Peyer's patch (tissue), 4 donors: ENCODE results near the gene YBX2. TPM values are rescaled to one million over a fixed set of nuclear protein-coding genes. Genes with fewer than 3 reads are reported as not detected.
"Not testable (repeated sequence)": the region's sequence is repeated elsewhere in the genome, so short reads cannot be mapped to it uniquely, and the experiment has no call there.

Source experiments
- DNase-seq, 3 donors: peaks; one replicate each; pipeline ENCODE4 v3.0.0-alpha.2; 2017 to 2019
- H3K27ac ChIP-seq, 4 donors: fragments of 200-600 bp; sonication (generic); one replicate each; pipeline ENCODE4 v1.5.1; 2016 to 2019
- H3K27me3 ChIP-seq, 2 donors: fragments of 200-600 bp; sonication (generic); one replicate each; pipeline ENCODE4 v1.5.1; 2019
- H3K36me3 ChIP-seq, 3 donors: fragments of 200-600 bp; sonication (generic); one replicate each; pipeline ENCODE4 v1.5.1; 2016 to 2019
- H3K4me1 ChIP-seq, 4 donors: fragments of 200-600 bp; sonication (generic); one replicate each; pipeline ENCODE4 v1.5.1; 2016 to 2019
- H3K4me3 ChIP-seq, 4 donors: fragments of 200-600 bp; sonication (generic); 1 replicate in 3 of 4; 2 replicates in 1 of 4; pipeline ENCODE4 v1.5.1; 2016 to 2019; ENCODE audit warnings: mild to moderate bottlenecking in 1 of 4
- H3K9me3 ChIP-seq, 4 donors: fragments of 200-600 bp; sonication (generic); one replicate each; pipeline ENCODE4 v1.5.1; 2016 to 2019; ENCODE audit warnings: mild to moderate bottlenecking in 1 of 4
- POLR2A ChIP-seq, 2 donors: fragments of 450-650 bp; IDR thresholded peaks; one replicate each; pipeline ENCODE4 v1.5.1; 2017; ENCODE audit warnings: antibody characterized with exemption in 2 of 2, mild to moderate bottlenecking in 2 of 2, moderate library complexity in 2 of 2
- total RNA-seq, 4 donors: library from RNA; depleted of rRNA; stranded (reverse); fragments of >200 nt; gene quantifications; one replicate each; pipeline ENCODE4 v1.1.0, GENCODE V29; 2016
- TF ChIP-seq, protein P1 (sequence below), 6 experiments: fragments of 450-650 bp in 4 of 6; fragments of 200-600 bp in 2 of 6; sonication (generic) in 1 of 6; IDR thresholded peaks; one replicate each; pipeline ENCODE4 v1.5.1; 2017 to 2019; ENCODE audit warnings: antibody characterized with exemption in 6 of 6, mild to moderate bottlenecking in 3 of 6, moderate library complexity in 1 of 6

Gene YBX2
- total RNA-seq, 4 donors from 2014 or later, result 20.7 to 70.0 (median 24.6) TPM

DNA sequence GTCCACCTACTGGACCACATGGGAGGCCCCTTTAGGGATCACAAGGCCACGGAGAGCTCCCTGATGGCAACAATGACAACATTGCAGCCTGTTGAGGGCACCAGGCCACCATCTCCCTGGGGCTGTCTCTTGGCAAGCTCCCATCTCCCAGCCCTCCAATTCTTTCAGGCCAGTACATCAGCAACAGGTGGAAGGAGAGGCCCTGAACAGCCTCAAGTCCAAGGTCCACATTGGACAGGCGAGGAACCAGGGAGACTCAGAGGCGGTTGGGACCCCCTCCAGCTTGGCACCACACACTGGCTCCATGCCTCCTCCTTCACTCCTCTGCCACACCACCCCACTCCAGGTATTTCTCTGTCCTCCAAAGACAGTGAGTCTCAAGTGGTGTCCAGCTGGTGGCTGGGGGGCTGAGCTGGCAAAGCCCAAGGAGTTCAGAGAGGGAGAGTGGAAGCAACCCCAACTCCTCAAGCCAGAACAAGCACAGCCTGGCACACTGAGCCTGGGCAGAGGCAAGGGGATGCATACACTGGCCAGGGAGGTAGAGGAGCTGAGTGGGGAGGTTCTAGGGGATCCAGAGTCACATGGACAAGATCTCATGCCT, 40.6 kb upstream of the YBX2 start:
- no peak for DNase-seq
- H3K9me3 ChIP-seq, result no peaks in the 10 kb centered on the region
- H3K36me3 ChIP-seq, result no peaks in the 10 kb centered on the region
- H3K4me1 ChIP-seq, result peaks cover 0 to 23% (median 14%) of the 10 kb centered on the region in 4 donors
- H3K27ac ChIP-seq, result peak overlapping the region in 1 of 4 donors; percentile 94
- no peaks in the 10 kb centered on the region for H3K27me3 ChIP-seq
- TF ChIP-seq POLR2A (IDR thresholded peaks at IDR 0.05), result no peak
- TF ChIP-seq, protein P1, sequence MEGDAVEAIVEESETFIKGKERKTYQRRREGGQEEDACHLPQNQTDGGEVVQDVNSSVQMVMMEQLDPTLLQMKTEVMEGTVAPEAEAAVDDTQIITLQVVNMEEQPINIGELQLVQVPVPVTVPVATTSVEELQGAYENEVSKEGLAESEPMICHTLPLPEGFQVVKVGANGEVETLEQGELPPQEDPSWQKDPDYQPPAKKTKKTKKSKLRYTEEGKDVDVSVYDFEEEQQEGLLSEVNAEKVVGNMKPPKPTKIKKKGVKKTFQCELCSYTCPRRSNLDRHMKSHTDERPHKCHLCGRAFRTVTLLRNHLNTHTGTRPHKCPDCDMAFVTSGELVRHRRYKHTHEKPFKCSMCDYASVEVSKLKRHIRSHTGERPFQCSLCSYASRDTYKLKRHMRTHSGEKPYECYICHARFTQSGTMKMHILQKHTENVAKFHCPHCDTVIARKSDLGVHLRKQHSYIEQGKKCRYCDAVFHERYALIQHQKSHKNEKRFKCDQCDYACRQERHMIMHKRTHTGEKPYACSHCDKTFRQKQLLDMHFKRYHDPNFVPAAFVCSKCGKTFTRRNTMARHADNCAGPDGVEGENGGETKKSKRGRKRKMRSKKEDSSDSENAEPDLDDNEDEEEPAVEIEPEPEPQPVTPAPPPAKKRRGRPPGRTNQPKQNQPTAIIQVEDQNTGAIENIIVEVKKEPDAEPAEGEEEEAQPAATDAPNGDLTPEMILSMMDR (IDR thresholded peaks at IDR 0.05), result no peak
- no peak overlapping the region for H3K4me3 ChIP-seq

DNA sequence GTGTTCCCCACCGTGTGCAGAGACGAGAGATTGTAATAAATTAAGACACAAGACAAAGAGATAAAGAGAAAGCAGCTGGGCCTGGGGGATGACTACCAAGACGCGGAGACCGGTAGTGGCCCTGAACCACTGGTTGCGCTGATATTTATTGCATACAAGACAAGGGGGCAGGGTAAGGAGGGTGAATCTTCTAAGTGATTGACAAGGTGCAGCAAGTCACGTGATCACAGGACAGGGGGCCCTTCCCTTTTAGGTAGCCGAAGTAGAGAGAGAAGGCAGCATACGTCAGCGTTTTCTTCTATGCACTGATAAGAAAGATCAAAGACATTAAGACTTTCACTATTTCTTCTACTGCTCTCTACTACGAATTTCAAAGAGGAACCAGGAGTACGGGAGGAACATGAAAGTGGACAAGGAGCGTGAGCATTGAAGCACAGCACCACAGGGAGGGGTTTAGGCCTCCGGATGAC, 38.2 kb upstream of the YBX2 start:
- Histone ChIP-seq H3K4me1 (peaks cover 0 to 29% (median 17%) of the 10 kb centered on the region in 4 donors), H3K27ac (peak overlapping the region in 3 of 4 donors; percentile 18 to 59 (median 29))
- DNase-seq, result peak in 2 of 3 donors; percentile 69 to 71
- H3K9me3 ChIP-seq, H3K4me3 ChIP-seq, H3K27me3 ChIP-seq, H3K36me3 ChIP-seq: not testable (repeated sequence)

DNA sequence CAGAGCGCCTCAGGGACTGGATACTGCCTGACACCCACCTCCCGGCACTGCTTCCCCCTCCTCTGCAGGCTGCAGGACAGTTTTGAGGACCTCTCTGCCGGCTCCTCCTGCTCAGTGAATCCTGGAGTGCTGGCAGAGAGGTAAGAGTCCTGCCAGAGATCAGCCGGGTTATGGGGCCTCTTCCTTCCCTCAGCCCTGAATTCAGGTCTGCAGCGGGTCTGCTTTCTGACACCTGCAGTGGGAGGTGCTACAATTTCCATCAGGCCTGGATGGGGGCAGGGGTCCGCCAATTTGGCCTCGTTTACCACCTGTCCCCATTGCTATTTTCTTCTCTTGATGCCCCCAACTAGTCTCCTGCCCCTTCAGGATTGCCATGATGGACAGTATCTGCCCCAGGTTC, 37.7 kb upstream of the YBX2 start:
- TF ChIP-seq, protein P1 (IDR thresholded peaks at IDR 0.05), result no peak
- TF ChIP-seq POLR2A (IDR thresholded peaks at IDR 0.05), result no peak
- H3K4me1 ChIP-seq, result peaks cover 0 to 26% (median 17%) of the 10 kb centered on the region in 4 donors
- H3K27ac ChIP-seq, result peak overlapping the region in 2 of 4 donors; percentile 29 to 59
- no peaks in the 10 kb centered on the region for H3K36me3 ChIP-seq
- H3K27me3 ChIP-seq, result no peaks in the 10 kb centered on the region
- no peaks in the 10 kb centered on the region for H3K9me3 ChIP-seq
- no peak overlapping the region for H3K4me3 ChIP-seq
- no peak for DNase-seq

DNA sequence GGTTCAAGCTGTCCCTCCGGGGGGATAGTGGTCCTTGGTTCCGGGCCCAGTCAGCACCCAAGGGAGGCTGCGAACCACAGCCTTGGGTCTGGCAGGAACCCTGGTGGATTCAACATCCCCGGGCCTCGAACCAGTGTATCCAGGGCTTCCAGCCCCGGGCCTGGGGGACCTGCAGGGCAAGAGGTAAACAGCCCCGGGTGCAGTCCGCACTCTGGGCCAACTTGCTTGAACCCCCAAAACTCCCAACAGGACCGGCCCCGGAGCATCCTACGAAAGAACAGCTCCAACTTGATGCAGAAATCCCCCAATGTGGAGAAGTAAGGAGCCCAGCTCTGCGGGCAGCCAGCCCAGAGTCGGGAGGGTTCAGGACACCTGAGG, 36.2 kb upstream of the YBX2 start:
- Histone ChIP-seq H3K27ac (peak overlapping the region; percentile 84 to 94 (median 90)), H3K4me3 (peak overlapping the region; percentile 69 to 94 (median 87)), H3K27me3 (no peaks in the 10 kb centered on the region), H3K4me1 (peaks cover 0 to 23% (median 15%) of the 10 kb centered on the region in 4 donors), H3K9me3 (no peaks in the 10 kb centered on the region), H3K36me3 (no peaks in the 10 kb centered on the region)
- DNase-seq, result no peak
- no peak for TF ChIP-seq POLR2A (IDR thresholded peaks at IDR 0.05)
- TF ChIP-seq, protein P1 (IDR thresholded peaks at IDR 0.05), result no peak

DNA sequence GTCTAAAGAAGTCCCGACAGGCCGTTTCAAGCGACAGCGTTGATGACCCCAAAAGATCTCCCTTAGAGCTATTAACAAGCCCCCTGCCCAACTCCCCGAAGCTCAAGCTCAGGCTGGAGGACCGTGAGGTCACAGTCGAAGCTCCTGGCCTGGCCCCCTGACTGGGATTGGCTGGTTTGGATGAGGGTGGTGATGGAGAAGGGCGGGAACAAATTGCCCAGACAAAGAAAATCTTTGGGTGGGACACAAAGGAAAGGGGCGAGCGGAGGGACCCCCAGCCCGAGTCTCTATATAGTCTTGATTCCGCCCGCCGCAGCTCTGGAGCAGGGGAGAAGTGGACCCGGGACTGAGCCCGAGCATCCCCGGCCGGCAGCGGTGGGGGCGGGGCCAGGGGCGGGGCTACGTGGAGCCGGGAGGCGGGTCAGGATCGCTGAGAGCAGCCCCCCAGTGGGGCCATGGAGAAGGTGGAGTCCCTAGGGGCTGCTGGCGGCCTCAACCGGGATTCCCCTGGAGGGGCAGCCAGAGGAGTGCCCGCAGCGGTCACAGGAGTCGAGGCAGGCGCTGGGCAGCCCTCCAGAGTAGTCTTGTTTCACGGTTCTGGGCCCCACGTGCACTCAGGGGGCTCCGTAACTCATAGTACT, 35.7 kb upstream of the YBX2 start:
- no peaks in the 10 kb centered on the region for H3K9me3 ChIP-seq
- no peaks in the 10 kb centered on the region for H3K27me3 ChIP-seq
- H3K4me3 ChIP-seq, result peak overlapping the region; percentile 69 to 94 (median 87)
- peak; percentile 80 to 89 (median 80) for DNase-seq
- TF ChIP-seq, protein P1 (IDR thresholded peaks at IDR 0.05), result no peak
- TF ChIP-seq POLR2A (IDR thresholded peaks at IDR 0.05), result no peak
- peak overlapping the region; percentile 84 to 94 (median 90) for H3K27ac ChIP-seq
- peaks cover 0 to 18% (median 12%) of the 10 kb centered on the region in 4 donors for H3K4me1 ChIP-seq
- peaks cover 0 to 5% (median 0%) of the 10 kb centered on the region in 3 donors for H3K36me3 ChIP-seq

DNA sequence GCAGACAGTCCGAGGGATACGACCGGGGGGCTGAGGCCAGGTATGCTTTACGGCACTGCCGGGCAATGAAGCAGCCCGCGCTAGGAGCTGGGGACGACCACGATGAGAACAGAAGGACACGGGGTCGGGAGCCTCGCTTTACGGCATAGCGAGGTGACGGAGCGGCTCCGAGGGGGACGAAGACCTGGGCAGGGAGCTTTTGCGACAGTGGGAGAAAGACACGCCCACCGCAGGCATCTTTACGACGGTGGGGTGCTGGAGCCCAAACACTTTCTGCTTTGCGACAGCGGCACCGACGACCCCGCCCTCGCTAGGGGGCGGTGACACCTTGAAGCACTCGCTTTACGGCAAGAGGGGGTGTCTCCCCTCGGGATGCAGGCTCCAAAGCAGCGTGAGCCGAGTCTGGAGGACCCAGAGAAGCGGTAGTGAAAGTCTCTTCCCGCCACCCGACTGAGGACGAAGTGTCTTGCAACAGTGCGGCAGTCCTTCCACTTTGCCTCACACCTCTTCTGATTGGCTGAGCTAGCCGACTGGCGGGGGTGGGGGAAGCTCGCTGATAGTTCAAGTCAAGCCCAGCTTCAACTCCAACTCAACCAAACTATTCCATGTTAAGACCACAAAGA, 35.0 kb upstream of the YBX2 start:
- Histone ChIP-seq H3K4me1 (peaks cover 0 to 18% (median 11%) of the 10 kb centered on the region in 4 donors), H3K9me3 (no peaks in the 10 kb centered on the region), H3K36me3 (peaks cover 0 to 11% (median 0%) of the 10 kb centered on the region in 3 donors), H3K27ac (peak overlapping the region; percentile 84 to 94 (median 90)), H3K4me3 (peak overlapping the region; percentile 69 to 94 (median 87)), H3K27me3 (no peaks in the 10 kb centered on the region)
- TF ChIP-seq POLR2A (IDR thresholded peaks at IDR 0.05), result peak; percentile 56 to 61
- TF ChIP-seq, protein P1 (IDR thresholded peaks at IDR 0.05), result peak in 1 of 6 experiments; percentile 17
- peak; percentile 97 to 99 (median 99) for DNase-seq
